Esophagus muscularis mucosa (tissue), 3 donors: ENCODE data around the gene CCL18.

Experiments
- POLR2A ChIP-seq: fragments of 450-650 bp; IDR thresholded peaks from one replicate; pipeline ENCODE4 v1.6.1; 2017; ENCODE audit warnings: antibody characterized with exemption, moderate library complexity, mild to moderate bottlenecking, low read depth
- TF ChIP-seq, protein P1 (sequence below), 3 experiments: fragments of 200-600 bp in 2 of 3; fragments of 450-650 bp in 1 of 3; sonication (generic) in 2 of 3; IDR thresholded peaks; one replicate each; pipeline ENCODE4 v1.5.1; 2017 to 2019; ENCODE audit warnings: antibody characterized with exemption in 3 of 3, mild to moderate bottlenecking in 2 of 3, moderate library complexity in 1 of 3

DNA sequence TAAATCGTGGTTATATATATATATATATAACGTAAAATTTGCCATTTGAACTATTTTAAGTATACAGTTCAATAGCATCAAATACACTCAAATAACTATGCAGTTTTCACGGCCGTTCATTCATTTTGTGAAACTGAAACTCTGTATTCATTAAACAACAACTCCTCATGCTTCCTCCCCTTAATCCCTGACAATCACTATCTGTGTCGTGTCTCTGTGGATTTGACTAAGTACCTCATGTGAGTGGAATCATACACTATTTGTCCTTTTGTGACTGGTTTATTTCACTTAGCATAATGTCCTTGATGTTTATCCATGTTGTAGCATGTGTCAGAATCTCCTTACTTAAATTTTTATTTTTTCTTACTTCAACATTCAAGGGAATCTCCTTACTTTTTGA is 49.1 kb upstream of the CCL18 start:
- TF ChIP-seq, protein P1, sequence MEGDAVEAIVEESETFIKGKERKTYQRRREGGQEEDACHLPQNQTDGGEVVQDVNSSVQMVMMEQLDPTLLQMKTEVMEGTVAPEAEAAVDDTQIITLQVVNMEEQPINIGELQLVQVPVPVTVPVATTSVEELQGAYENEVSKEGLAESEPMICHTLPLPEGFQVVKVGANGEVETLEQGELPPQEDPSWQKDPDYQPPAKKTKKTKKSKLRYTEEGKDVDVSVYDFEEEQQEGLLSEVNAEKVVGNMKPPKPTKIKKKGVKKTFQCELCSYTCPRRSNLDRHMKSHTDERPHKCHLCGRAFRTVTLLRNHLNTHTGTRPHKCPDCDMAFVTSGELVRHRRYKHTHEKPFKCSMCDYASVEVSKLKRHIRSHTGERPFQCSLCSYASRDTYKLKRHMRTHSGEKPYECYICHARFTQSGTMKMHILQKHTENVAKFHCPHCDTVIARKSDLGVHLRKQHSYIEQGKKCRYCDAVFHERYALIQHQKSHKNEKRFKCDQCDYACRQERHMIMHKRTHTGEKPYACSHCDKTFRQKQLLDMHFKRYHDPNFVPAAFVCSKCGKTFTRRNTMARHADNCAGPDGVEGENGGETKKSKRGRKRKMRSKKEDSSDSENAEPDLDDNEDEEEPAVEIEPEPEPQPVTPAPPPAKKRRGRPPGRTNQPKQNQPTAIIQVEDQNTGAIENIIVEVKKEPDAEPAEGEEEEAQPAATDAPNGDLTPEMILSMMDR (IDR thresholded peaks at IDR 0.05), result no peak
- TF ChIP-seq POLR2A, result no peak
